Prostate gland (tissue), 2 donors: ENCODE data around the gene NEO1.

ENCODE experiments used
- CTCF ChIP-seq, 4 experiments: fragments of 200-600 bp in 2 of 4; fragments of 450-650 bp in 2 of 4; sonication (generic) in 2 of 4; IDR thresholded peaks; 1 replicate in 3 of 4; 2 replicates in 1 of 4; pipeline ENCODE4 v1.5.1; 2016 to 2019; ENCODE audit warnings: antibody characterized with exemption in 4 of 4, mild to moderate bottlenecking in 2 of 4, moderate library complexity in 2 of 4
- POLR2A ChIP-seq: fragments of 450-650 bp; IDR thresholded peaks from one replicate; pipeline ENCODE4 v1.6.1; 2016; ENCODE audit warnings: antibody characterized with exemption, mild to moderate bottlenecking
- POLR2AphosphoS5 ChIP-seq: sonication (generic); formaldehyde crosslinking; IDR thresholded peaks from one replicate; pipeline ENCODE4 v1.6.1; 2017; ENCODE audit warnings: antibody characterized with exemption

GRCh38 chr15:73005446-73005845 is 46.8 kb upstream of the NEO1 start:
- TF ChIP-seq POLR2A = no peak
- no peak for TF ChIP-seq CTCF (IDR thresholded peaks at IDR 0.05)
- no peak for TF ChIP-seq POLR2AphosphoS5
